Endothelial cell of umbilical vein (primary cell): Measurements from ENCODE around the gene PILRA. TPM values are rescaled to one million over a fixed set of nuclear protein-coding genes. Genes with fewer than 3 reads are reported as not detected.

Experiments used
- BruUV-seq: library from RNA; stranded (reverse); fragments of 400-500 nt; replicated peaks from 2 replicates; lab custom pipeline; 2021; lab: Mats Ljungman, UMichigan
- CTCF ChIA-PET: fragments of 300-600, 350-600 bp; sonication (Branson Sonifier 250); formaldehyde crosslinking; loops from one replicate; lab custom pipeline; 2021; ENCODE audit warnings: antibody characterized with exemption, inconsistent platforms; lab: Charles Lee
- POLR2A ChIA-PET: fragments of 300-600, 350-600 bp; sonication (Branson Sonifier 250); formaldehyde crosslinking; loops from one replicate; lab custom pipeline; 2021; ENCODE audit warnings: antibody characterized with exemption, inconsistent platforms; lab: Charles Lee
- DNase-seq: peaks from one replicate; pipeline ENCODE4 v3.0.0-alpha.2; 2011; ENCODE audit warnings: low read depth, low spot score
- FAIRE-seq: peaks from 2 replicates; lab custom pipeline; 2011; peaks lifted over from hg19 to GRCh38; lab: Jason Lieb, UNC
- H2AFZ ChIP-seq: 2 replicates; pipeline ENCODE4 v1.6.0; 2012; ENCODE audit warnings: low read depth, low read length, control low read depth, inconsistent platforms
- H3K27ac ChIP-seq: 2 replicates; pipeline ENCODE4 v1.5.1; 2011; ENCODE audit warnings: low read depth, mild to moderate bottlenecking, control low read depth, low read length, moderate library complexity; ENCODE audit not compliant: insufficient read depth
- H3K27me3 ChIP-seq, 2 experiments: 2 replicates each; pipeline versions ENCODE4 v1.6.0 to v1.6.1; 2011; ENCODE audit warnings: low read length in 2 of 2, mixed read lengths in 1 of 2; ENCODE audit not compliant: control insufficient read depth in 2 of 2, insufficient read depth in 2 of 2
- H3K36me3 ChIP-seq, 2 experiments: 2 replicates in 1 of 2; 3 replicates in 1 of 2; pipeline ENCODE4 v1.5.1; 2011; ENCODE audit warnings: low read length in 2 of 2, mild to moderate bottlenecking in 1 of 2, moderate library complexity in 1 of 2; ENCODE audit not compliant: control insufficient read depth in 2 of 2, insufficient read depth in 2 of 2; ENCODE audit errors: extremely low read depth in 1 of 2
- H3K4me1 ChIP-seq: 3 replicates; pipeline ENCODE4 v1.5.1; 2011; ENCODE audit warnings: mild to moderate bottlenecking, low read length; ENCODE audit not compliant: control insufficient read depth, insufficient read depth; ENCODE audit errors: extremely low read depth
- H3K4me2 ChIP-seq: 2 replicates; pipeline ENCODE4 v1.6.1; 2011; ENCODE audit warnings: low read length, control low read depth, mixed read lengths; ENCODE audit not compliant: insufficient read depth
- H3K4me3 ChIP-seq, 3 experiments: fragments of 200-600 bp in 1 of 3; sonication (generic), shearing (Covaris generic) in 1 of 3; replicated peaks in 1 of 3; 2 replicates each; pipeline ENCODE4 v1.5.1; 2011 to 2016; ENCODE audit warnings: control low read depth in 3 of 3, low read length in 3 of 3, mild to moderate bottlenecking in 2 of 3, inconsistent platforms in 1 of 3, low read depth in 1 of 3, moderate library complexity in 1 of 3; ENCODE audit not compliant: insufficient read depth in 1 of 3
- H3K79me2 ChIP-seq: 2 replicates; pipeline ENCODE4 v1.6.0; 2012; ENCODE audit warnings: low read length, inconsistent platforms; ENCODE audit not compliant: control insufficient read depth, insufficient read depth
- H3K9ac ChIP-seq: replicated peaks from 2 replicates; pipeline ENCODE3; 2011; ENCODE audit warnings: low read length, control low read depth; ENCODE audit not compliant: insufficient read depth; ENCODE audit errors: extremely low read depth
- H3K9me1 ChIP-seq: replicated peaks from 3 replicates; pipeline ENCODE4 v1.6.0; 2011; ENCODE audit warnings: mild to moderate bottlenecking, low read length; ENCODE audit not compliant: control insufficient read depth, insufficient read depth; ENCODE audit errors: extremely low read depth
- H3K9me3 ChIP-seq: replicated peaks from 2 replicates; pipeline ENCODE4 v1.5.1; 2012; ENCODE audit warnings: low read length, inconsistent platforms; ENCODE audit not compliant: control insufficient read depth, insufficient read depth
- H4K20me1 ChIP-seq: replicated peaks from 2 replicates; pipeline ENCODE3; 2011; ENCODE audit warnings: mild to moderate bottlenecking, low read length; ENCODE audit not compliant: control insufficient read depth, insufficient read depth; ENCODE audit errors: extremely low read depth
- CTCF ChIP-seq, 2 donors: IDR thresholded peaks; 1 replicate in 1 of 2; 2 replicates in 1 of 2; pipeline ENCODE4 v1.5.1; 2011; ENCODE audit warnings: low read length in 2 of 2, mild to moderate bottlenecking in 2 of 2, moderate library complexity in 2 of 2, control low read depth in 1 of 2, inconsistent platforms in 1 of 2, low read depth in 1 of 2; ENCODE audit not compliant: insufficient read depth in 1 of 2; ENCODE audit errors: extremely low read depth in 1 of 2
- EZH2 ChIP-seq: IDR thresholded peaks from 2 replicates; pipeline ENCODE4 v1.6.1; 2012; ENCODE audit warnings: borderline replicate concordance, low read depth, mild to moderate bottlenecking, moderate library complexity, low read length, inconsistent platforms; ENCODE audit not compliant: severe bottlenecking
- FOS ChIP-seq: IDR thresholded peaks from 2 replicates; pipeline ENCODE4 v1.6.1; 2011; ENCODE audit warnings: mild to moderate bottlenecking, low read length, moderate library complexity, borderline replicate concordance; ENCODE audit not compliant: insufficient read depth
- GATA2 ChIP-seq: IDR thresholded peaks from 2 replicates; pipeline ENCODE4 v1.7.0; 2011; ENCODE audit warnings: low read depth, mild to moderate bottlenecking, moderate library complexity, mixed read lengths, low read length; ENCODE audit not compliant: insufficient read length, insufficient read depth
- JUN ChIP-seq: IDR thresholded peaks from 2 replicates; pipeline ENCODE4 v1.6.1; 2011; ENCODE audit warnings: borderline replicate concordance, low read depth; ENCODE audit not compliant: insufficient read length, insufficient read depth
- MAX ChIP-seq: IDR thresholded peaks from 2 replicates; pipeline ENCODE4 v1.6.1; 2011; ENCODE audit not compliant: insufficient read depth, insufficient read length
- MYC ChIP-seq: IDR thresholded peaks from one replicate; pipeline ENCODE4 v1.6.1; 2011; ENCODE audit warnings: mild to moderate bottlenecking, low read depth, low read length
- POLR2A ChIP-seq: IDR thresholded peaks from 2 replicates; pipeline ENCODE4 v1.6.1; 2012; ENCODE audit warnings: low read depth, mild to moderate bottlenecking, control low read depth, low read length
- POLR2AphosphoS5 ChIP-seq: IDR thresholded peaks from 2 replicates; pipeline ENCODE4 v1.6.1; 2012; ENCODE audit warnings: low read depth, mild to moderate bottlenecking, control low read depth, low read length, moderate library complexity; ENCODE audit not compliant: insufficient read depth
- dilution Hi-C: fragments of 300-500 bp; cut with MboI; formaldehyde crosslinking; loops from one replicate; pipeline ENCODE4 v1.15.0; 2019; ENCODE audit warnings: low sequenced_read_pairs; ENCODE audit not compliant: extremely low pct_ligation_motif_present
- intact Hi-C: fragments of 100-400 bp; cut with micrococcal nuclease; formaldehyde crosslinking; loops from one replicate; pipeline ENCODE4 v1.10.0; 2022
- polyA plus RNA-seq, 4 experiments: library from polyadenylated mRNA; depleted of rRNA in 3 of 4; stranded (reverse) in 3 of 4; unstranded in 1 of 4; fragments of >200 nt; gene quantifications; 2 replicates each; pipeline versions ENCODE4 v1.2.1 to v1.2.3, GENCODE V29; 2011 to 2012; ENCODE audit warnings: missing spikeins in 1 of 4
- total RNA-seq: library from RNA; stranded (reverse); gene quantifications from 2 replicates; pipeline ENCODE4 v1.2.3, GENCODE V29; 2021

PILRA gene
- total and polyA plus RNA-seq, 2 donors (not counting 3 experiments of a cell fraction or from before 2014, with no cell fraction given), result 0.61 to 1.3 TPM

GRCh38 chr7:100415448-100415847 is 42.2 kb downstream of the PILRA start:
- no TSS peak for BruUV-seq
- no peak overlapping the region for H3K4me3 ChIP-seq
- peaks cover 10 to 12% of the 10 kb centered on the region in 2 experiments for H3K27me3 ChIP-seq
- H3K4me1 ChIP-seq, result no peaks in the 10 kb centered on the region
- H2AFZ ChIP-seq, result no peak overlapping the region
- ChIA-PET POLR2A (interaction anchor here (1.2 kb wide), 1 partner anchor 13 kb away, joined by 3 read pairs; the partner anchor contains the start of gene ZCWPW1), CTCF (interaction anchor here (1.8 kb wide), 1 partner anchor 8 kb away, joined by 22 read pairs; no protein-coding TSS in a partner anchor)
- FAIRE-seq (no peak), DNase-seq (no peak)
- H3K9me3 ChIP-seq, result no peaks in the 10 kb centered on the region
- no peak overlapping the region for H3K9ac ChIP-seq
- no peaks in the 10 kb centered on the region for H3K36me3 ChIP-seq
- TF ChIP-seq MAX, result no peak
- no peak for TF ChIP-seq POLR2AphosphoS5
- TF ChIP-seq FOS, result no peak
- TF ChIP-seq GATA2, result no peak
- no peak for TF ChIP-seq EZH2
- TF ChIP-seq POLR2A, result no peak
- no peak for TF ChIP-seq MYC
- TF ChIP-seq JUN, result no peak
- no peak for TF ChIP-seq CTCF (IDR thresholded peaks at IDR 0.05; ENCODE audit: extremely low read depth in 1 of 2, insufficient read depth in 1 of 2, low read depth in 1 of 2, low read length in 2 of 2)
- H4K20me1 ChIP-seq, result no peaks in the 10 kb centered on the region
- dilution Hi-C loops, result no loop called here
- H3K4me2 ChIP-seq, result no peak overlapping the region
- intact Hi-C loops, result no loop called here
- no peaks in the 10 kb centered on the region for H3K9me1 ChIP-seq
- H3K79me2 ChIP-seq, result no peaks in the 10 kb centered on the region
- no peak overlapping the region for H3K27ac ChIP-seq
